GM12878 (cell line): ENCODE results near the gene NTM. TPM values are rescaled to one million over a fixed set of nuclear protein-coding genes. Genes with fewer than 3 reads are reported as not detected.

Source experiments
- ATAC-seq: fragments of 200-7000 bp; cut with Tn5 transposase; 3 replicates; pipeline ENCODE4 v1.9.1; 2020; ENCODE audit warnings: mild to moderate bottlenecking, moderate library complexity
- BruUV-seq: library from RNA; stranded (reverse); fragments of 400-500 nt; replicated peaks from 2 replicates; lab custom pipeline; 2021; lab: Mats Ljungman, UMichigan
- CTCF ChIA-PET: fragments of 300-600 bp; sonication (Branson Sonifier 250); formaldehyde crosslinking; extraction: SDS; loops from one replicate; lab custom pipeline; 2021; ENCODE audit warnings: inconsistent platforms; lab: Yijun Ruan, JAX
- POLR2A ChIA-PET: fragments of 350-600 bp; formaldehyde crosslinking; extraction: SDS; loops from one replicate; lab custom pipeline; 2021; ENCODE audit warnings: inconsistent platforms; lab: Charles Lee
- RAD21 ChIA-PET: fragments of 300-600 bp; sonication (Branson Sonifier 250); formaldehyde crosslinking; loops from one replicate; lab custom pipeline; 2023; ENCODE audit warnings: antibody characterized with exemption; ENCODE audit not compliant: unreplicated experiment; lab: Charles Lee
- SMC1A ChIA-PET: fragments of 300-600 bp; sonication (Branson Sonifier 250); formaldehyde crosslinking; loops from one replicate; lab custom pipeline; 2023; ENCODE audit not compliant: unreplicated experiment, uncharacterized antibody; lab: Charles Lee
- DNase-seq: peaks from one replicate; pipeline ENCODE4 v3.0.0-alpha.2; 2011; ENCODE audit warnings: low read depth, low spot score
- FAIRE-seq: peaks from 3 replicates; lab custom pipeline; 2011; peaks lifted over from hg19 to GRCh38; lab: Jason Lieb, UNC
- H2AFZ ChIP-seq: 2 replicates; pipeline ENCODE4 v1.6.0; 2011; ENCODE audit warnings: low read depth, low read length, control low read depth; ENCODE audit not compliant: control insufficient read depth
- H3K27ac ChIP-seq: 2 replicates; pipeline ENCODE4 v1.5.1; 2011; ENCODE audit warnings: control low read depth; ENCODE audit not compliant: control insufficient read depth, insufficient read depth
- H3K27me3 ChIP-seq, 2 experiments: replicated peaks in 1 of 2; 2 replicates each; pipeline versions ENCODE4 v1.6.0 to v1.6.1; 2011; ENCODE audit warnings: low read length in 1 of 2; ENCODE audit not compliant: control insufficient read depth in 2 of 2, insufficient read depth in 2 of 2
- H3K36me3 ChIP-seq, 2 experiments: 2 replicates each; pipeline ENCODE4 v1.5.1; 2011; ENCODE audit warnings: low read length in 1 of 2; ENCODE audit not compliant: control insufficient read depth in 2 of 2, insufficient read depth in 2 of 2
- H3K4me1 ChIP-seq: 2 replicates; pipeline ENCODE4 v1.6.1; 2011; ENCODE audit warnings: mild to moderate bottlenecking, low read length, moderate library complexity, mixed read lengths; ENCODE audit not compliant: control insufficient read depth, insufficient read depth
- H3K4me2 ChIP-seq: 2 replicates; pipeline ENCODE4 v1.6.0; 2011; ENCODE audit warnings: control low read depth; ENCODE audit not compliant: control insufficient read depth, insufficient read depth
- H3K4me3 ChIP-seq: fragments of 200-600 bp; sonication (generic); 2 replicates; pipeline ENCODE4 v1.5.1; 2016
- H3K79me2 ChIP-seq: 2 replicates; pipeline ENCODE4 v1.6.0; 2011; ENCODE audit warnings: low read length; ENCODE audit not compliant: control insufficient read depth, insufficient read depth
- H3K9ac ChIP-seq: 2 replicates; pipeline ENCODE4 v1.8.0; 2011; ENCODE audit warnings: low read length, control low read depth, mixed read lengths; ENCODE audit not compliant: control insufficient read depth, insufficient read depth
- H3K9me3 ChIP-seq: replicated peaks from 3 replicates; pipeline ENCODE4 v1.5.1; 2011; ENCODE audit warnings: mild to moderate bottlenecking, low read length; ENCODE audit not compliant: control insufficient read depth, insufficient read depth
- H4K20me1 ChIP-seq: 2 replicates; pipeline ENCODE4 v1.6.0; 2011; ENCODE audit not compliant: control insufficient read depth, insufficient read depth
- BCL3 ChIP-seq: IDR thresholded peaks from 2 replicates; pipeline ENCODE4 v1.6.1; 2011; ENCODE audit warnings: borderline replicate concordance, low read depth, mild to moderate bottlenecking, moderate library complexity, low read length; ENCODE audit not compliant: insufficient read depth, poor library complexity, severe bottlenecking
- BHLHE40 ChIP-seq, 2 experiments: fragments of 450-650 bp in 1 of 2; IDR thresholded peaks; 2 replicates each; pipeline ENCODE4 v1.6.1; 2011 to 2017; ENCODE audit warnings: low read depth in 2 of 2, borderline replicate concordance in 1 of 2, improper control_type of control experiment in 1 of 2, low read length in 1 of 2, mild to moderate bottlenecking in 1 of 2
- BRCA1 ChIP-seq: IDR thresholded peaks from 2 replicates; pipeline ENCODE4 v1.6.1; 2011; ENCODE audit warnings: low read depth, low read length, improper control_type of control experiment
- CBFB ChIP-seq: IDR thresholded peaks from 2 replicates; pipeline ENCODE4 v1.6.1; 2016; ENCODE audit warnings: antibody characterized with exemption, low read depth
- CBX5 ChIP-seq: sonication (generic); IDR thresholded peaks from 2 replicates; pipeline ENCODE4 v1.6.1; 2016; ENCODE audit warnings: low read depth, moderate library complexity, mild to moderate bottlenecking, inconsistent platforms
- CEBPB ChIP-seq, 2 experiments: fragments of 150-350 bp in 1 of 2; IDR thresholded peaks; 2 replicates each; pipeline ENCODE4 v1.6.1; 2012 to 2014; ENCODE audit warnings: low read depth in 2 of 2, low read length in 2 of 2, borderline replicate concordance in 1 of 2, inconsistent platforms in 1 of 2
- CREB1 ChIP-seq: IDR thresholded peaks from 2 replicates; pipeline ENCODE4 v1.6.1; 2012; ENCODE audit warnings: low read depth, mild to moderate bottlenecking, inconsistent platforms
- ESRRA ChIP-seq: IDR thresholded peaks from 2 replicates; pipeline ENCODE4 v1.6.1; 2012; ENCODE audit warnings: mild to moderate bottlenecking, low read length, improper control_type of control experiment
- HCFC1 ChIP-seq: fragments of 150-350 bp; IDR thresholded peaks from 2 replicates; pipeline ENCODE4 v1.6.1; 2014; ENCODE audit warnings: low read length
- HSF1 ChIP-seq: fragments of 150-350 bp; IDR thresholded peaks from 2 replicates; pipeline ENCODE4 v1.6.1; 2014; ENCODE audit warnings: mild to moderate bottlenecking, low read depth, low read length
- MEF2B ChIP-seq: fragments of 450-650 bp; IDR thresholded peaks from 2 replicates; pipeline ENCODE4 v1.6.1; 2018; ENCODE audit warnings: mild to moderate bottlenecking, moderate library complexity; ENCODE audit not compliant: partially characterized antibody, poor library complexity, severe bottlenecking
- MTA2 ChIP-seq: fragments of 450-650 bp; IDR thresholded peaks from 2 replicates; pipeline ENCODE4 v1.6.1; 2016; ENCODE audit warnings: low read depth, mild to moderate bottlenecking, moderate library complexity
- NR2C2 ChIP-seq: IDR thresholded peaks from 2 replicates; pipeline ENCODE4 v1.6.1; 2011; ENCODE audit warnings: borderline replicate concordance, low read depth; ENCODE audit not compliant: control insufficient read depth, insufficient read length
- POU2F2 ChIP-seq: IDR thresholded peaks from 3 replicates; pipeline ENCODE4 v1.6.1; 2011; ENCODE audit warnings: low read depth, mild to moderate bottlenecking, low read length, borderline replicate concordance
- RFX5 ChIP-seq: IDR thresholded peaks from 2 replicates; pipeline ENCODE4 v1.6.1; 2011; ENCODE audit warnings: low read depth, low read length, improper control_type of control experiment
- ZBTB4 ChIP-seq: fragments of 450-650 bp; formaldehyde crosslinking; IDR thresholded peaks from 2 replicates; pipeline ENCODE4 v1.4.0; 2022; ENCODE audit warnings: mild to moderate bottlenecking, moderate library complexity
- ZNF274 ChIP-seq: IDR thresholded peaks from one replicate; pipeline ENCODE4 v1.8.0; 2011; ENCODE audit not compliant: insufficient read length, insufficient read depth
- WGBS: methylation state at CpG from one replicate; pipeline ENCODE4 v1.1.6; 2016; ENCODE audit warnings: low lambda C conversion rate; ENCODE audit not compliant: insufficient replicate concordance, insufficient coverage; ENCODE audit errors: missing lambda C conversion rate; 5-methylcytosine and 5-hydroxymethylcytosine counted together
- in situ Hi-C: fragments of 300-500 bp; cut with MboI; formaldehyde crosslinking; loops from 9 replicates; pipeline ENCODE4 v1.14.3; 2018; ENCODE audit warnings: mixed read lengths
- intact Hi-C: fragments of 100-400 bp; cut with micrococcal nuclease; formaldehyde crosslinking; loops from one replicate; pipeline ENCODE4 v1.14.2; 2022; ENCODE audit not compliant: unreplicated experiment
- polyA plus RNA-seq, 11 experiments: library from polyadenylated mRNA; depleted of rRNA in 4 of 11; unstranded in 6 of 11; stranded (reverse) in 5 of 11; fragments of >200 nt; fragmentation: Nextera tagmentation in 4 of 11; fragmentation: Illumina TruSeq in 1 of 11; extraction: Ambion mirVana in 4 of 11; extraction: Trizol in 1 of 11; gene quantifications; 1 replicate in 1 of 11; 2 replicates in 10 of 11; pipeline versions ENCODE4 v1.2.1 to v1.2.3, GENCODE V29; 2011 to 2016; ENCODE audit warnings: inconsistent platforms in 2 of 11, missing spikeins in 2 of 11, low read depth in 1 of 11
- total RNA-seq, 4 experiments: library from RNA; depleted of rRNA in 3 of 4; stranded (reverse); fragments of >200 nt in 3 of 4; fragmentation: Illumina TruSeq in 1 of 4; extraction: Trizol in 1 of 4; gene quantifications; 2 replicates each; pipeline versions ENCODE4 v1.2.1 to v1.2.3, GENCODE V29; 2013 to 2021

The NTM gene
- total and polyA plus RNA-seq, 10 of the 15 experiments (the other 5 are each of a cell fraction or from before 2014, with no cell fraction given), result not detected

GRCh38 chr11:131446590-131447275 lies 76.3 kb downstream of the NTM start (continued):
- TF ChIP-seq NR2C2, result no peak
- no peak for TF ChIP-seq ZNF274

- Histone ChIP-seq H4K20me1 (no peaks in the 10 kb centered on the region), H3K4me2 (no peak overlapping the region), H3K27ac (no peak overlapping the region), H3K79me2 (no peaks in the 10 kb centered on the region), H3K9ac (no peak overlapping the region), H3K4me3 (no peak overlapping the region), H3K4me1 (no peaks in the 10 kb centered on the region), H3K9me3 (no peaks in the 10 kb centered on the region), H3K36me3 (no peaks in the 10 kb centered on the region), H3K27me3 (no peaks in the 10 kb centered on the region; a peak in 2 of 4 replicates), H2AFZ (no peak overlapping the region)
- 41% methylated on average over 10 of the region's 10 CpGs for WGBS
- ChIA-PET CTCF (no interaction called here), RAD21 (no interaction called here), SMC1A (no interaction called here), POLR2A (no interaction called here)
- in situ Hi-C loops (no loop called here), intact Hi-C loops (no loop called here)
- no peak for ATAC-seq
- no peak for FAIRE-seq
- no TSS peak for BruUV-seq
- DNase-seq, result no peak
- TF ChIP-seq HCFC1 (no peak), RFX5 (no peak), BRCA1 (no peak), BCL3 (no peak), CBFB (no peak), MTA2 (no peak), CBX5 (no peak), MEF2B (no peak), ESRRA (no peak), ZBTB4 (no peak), BHLHE40 (IDR thresholded peaks at IDR 0.05; ENCODE audit: borderline replicate concordance in 1 of 2, low read depth in 2 of 2, low read length in 1 of 2) (no peak), CEBPB (IDR thresholded peaks at IDR 0.05; ENCODE audit: borderline replicate concordance in 1 of 2, low read depth in 2 of 2, low read length in 2 of 2) (no peak), POU2F2 (no peak), CREB1 (no peak), HSF1 (no peak)
Measured at GRCh38 chr11:131447277-131447815, 76.9 kb downstream of the NTM start.
